Vagina (tissue), 2 donors: ENCODE data around the gene SPON2.

Source experiments
- CTCF ChIP-seq, 3 experiments: fragments of 450-650 bp in 2 of 3; fragments of 200-600 bp in 1 of 3; sonication (generic) in 1 of 3; IDR thresholded peaks; one replicate each; pipeline ENCODE4 v1.5.1; 2017 to 2019; ENCODE audit warnings: antibody characterized with exemption in 3 of 3, mild to moderate bottlenecking in 2 of 3, moderate library complexity in 2 of 3
- POLR2A ChIP-seq, 2 donors: fragments of 450-650 bp; IDR thresholded peaks; one replicate each; pipeline ENCODE4 v1.6.1; 2017; ENCODE audit warnings: antibody characterized with exemption in 2 of 2, mild to moderate bottlenecking in 2 of 2, moderate library complexity in 2 of 2

GRCh38 chr4:1204828-1205585 is 32.6 kb upstream of the SPON2 start:
- TF ChIP-seq CTCF (IDR thresholded peaks at IDR 0.05) (no peak), POLR2A (IDR thresholded peaks at IDR 0.05) (no peak)
